ENCODE results near the gene RAC2. TPM values are rescaled to one million over a fixed set of nuclear protein-coding genes. Genes with fewer than 3 reads are reported as not detected.

Gene RAC2
- total and polyA plus RNA-seq, 9 of the 15 experiments (the other 6 are each of a cell fraction or from before 2014, with no cell fraction given) = 22.7 to 103 (median 43.3) TPM

GRCh38 chr22:37187552-37187890, 56.5 kb downstream of the RAC2 start:
- Histone ChIP-seq H3K9me3 (replicated peaks; ENCODE audit: control insufficient read depth, insufficient read depth, low read depth, low read length) (no peaks in the 10 kb centered on the region), H3K4me1 (replicated peaks in 1 of 2; ENCODE audit: control insufficient read depth in 2 of 2, insufficient read depth in 2 of 2, low read length in 2 of 2) (peaks cover 9 to 20% of the 10 kb centered on the region in 2 experiments), H3K27ac (ENCODE audit: extremely low read depth, low read depth, low read length) (no peak overlapping the region), H3K4me2 (ENCODE audit: insufficient read depth, low read length) (no peak overlapping the region), H3K27me3 (ENCODE audit: control insufficient read depth in 2 of 2, insufficient read depth in 2 of 2, low read length in 2 of 2) (peaks cover 0 to 31% of the 10 kb centered on the region in 2 experiments; a peak in 2 of 5 replicates), H3K36me3 (ENCODE audit: control insufficient read depth, insufficient read depth, low read length) (no peaks in the 10 kb centered on the region), H3K9me1 (ENCODE audit: control insufficient read depth, insufficient read depth, low read length) (no peaks in the 10 kb centered on the region), H3K9ac (ENCODE audit: insufficient read depth in 1 of 2, low read depth in 2 of 2, low read length in 2 of 2) (no peak overlapping the region), H3K4me3 (no peak overlapping the region), H2AFZ (ENCODE audit: low read depth, low read length) (no peak overlapping the region), H4K20me1 (replicated peaks; ENCODE audit: control insufficient read depth, insufficient read depth, low read length) (0 out of 2 replicates have a peak, but pooled peaks cover 3% of the 10 kb centered on the region), H3K79me2 (ENCODE audit: control insufficient read depth, insufficient read depth, low read length) (no peaks in the 10 kb centered on the region)
- no TSS peak for BruUV-seq (replicated peaks)
- ATAC-seq (no peak), FAIRE-seq (no peak), DNase-seq (ENCODE audit: extremely low read depth in 1 of 4, low spot score in 3 of 4) (no peak)
- in situ Hi-C loops (cut with MboI) (no loop called here), intact Hi-C loops (cut with micrococcal nuclease) (no loop called here)
- POLR2A ChIA-PET = interaction anchor here (1.5 kb wide), 1 partner anchor 10 kb away, joined by 6 read pairs; no protein-coding TSS in a partner anchor
- no peak for TF ChIP-seq FUS (optimal IDR thresholded peaks at IDR 0.05; ENCODE audit: low read depth, low read length)
- no peak for TF ChIP-seq SAFB (IDR thresholded peaks at IDR 0.05; ENCODE audit: borderline replicate concordance, low read depth, low read length)
- TF ChIP-seq ZNF551 (CRISPR knock-in tag; IDR thresholded peaks at IDR 0.05) = no peak
- no peak for TF ChIP-seq CAMTA2 (CRISPR knock-in tag; conservative IDR thresholded peaks at IDR 0.05)
- no peak for TF ChIP-seq E2F3 (CRISPR knock-in tag; IDR thresholded peaks at IDR 0.05)
- TF ChIP-seq HCFC1 (IDR thresholded peaks at IDR 0.05; ENCODE audit: low read depth, low read length) = no peak
- TF ChIP-seq BRCA1 (IDR thresholded peaks at IDR 0.05) = no peak
- no peak for TF ChIP-seq BRCA1 (CRISPR knock-in tag; IDR thresholded peaks at IDR 0.05)
- TF ChIP-seq ELF2 (CRISPR knock-in tag; IDR thresholded peaks at IDR 0.05) = no peak
- TF ChIP-seq ADNP (tag; IDR thresholded peaks at IDR 0.05) = no peak
- TF ChIP-seq TARDBP (IDR thresholded peaks at IDR 0.05) = no peak
- TF ChIP-seq HNRNPLL (IDR thresholded peaks at IDR 0.05; ENCODE audit: low read depth, low read length, poor library complexity, severe bottlenecking) = no peak
- no peak for TF ChIP-seq NFE2L1 (tag; IDR thresholded peaks at IDR 0.05; ENCODE audit: borderline replicate concordance, low read depth)
- TF ChIP-seq TFAM (CRISPR knock-in tag; conservative IDR thresholded peaks at IDR 0.05) = no peak
- no peak for TF ChIP-seq RBM17 (IDR thresholded peaks at IDR 0.05; ENCODE audit: borderline replicate concordance, low read depth, low read length)
- CTCF ChIA-PET (ENCODE audit: low intra/inter-chr PET ratio) = interaction anchor here (1.2 kb wide), 1 partner anchor 11 kb away, joined by 4 read pairs; no protein-coding TSS in a partner anchor
- 48% methylated on average over 5 of the region's 5 CpGs for WGBS (ENCODE audit: insufficient coverage, low coverage, missing lambda C conversion rate)

All from K562 (cell line).